ENCODE data around the gene TWIST1.

DNA sequence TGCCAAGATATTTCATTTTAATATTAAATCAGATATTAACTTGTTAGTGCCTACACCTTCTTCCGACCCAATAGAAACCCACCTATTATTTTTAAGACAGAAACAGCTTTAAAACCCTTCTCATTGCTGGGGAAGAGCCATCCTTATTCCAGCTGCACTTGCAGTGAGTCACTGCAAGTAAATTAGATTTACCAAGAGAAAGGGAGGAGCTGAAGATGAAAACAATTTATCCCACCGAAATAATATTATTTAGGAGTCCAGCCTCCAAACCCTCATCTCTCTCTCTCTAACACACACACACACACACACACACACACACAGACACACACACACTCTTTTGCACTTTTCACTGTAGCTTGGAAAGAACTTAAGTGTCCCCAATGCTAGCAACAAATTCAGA, 26.9 kb downstream of the TWIST1 start:
- no peak for TF ChIP-seq POLR2AphosphoS5 (IDR thresholded peaks at IDR 0.05)
- no peak for TF ChIP-seq CTCF (IDR thresholded peaks at IDR 0.05)
- TF ChIP-seq POLR2A (IDR thresholded peaks at IDR 0.05): no peak
- no peak for TF ChIP-seq EP300 (IDR thresholded peaks at IDR 0.05)
